NCI-H2107 treated with DMSO at 0.1 percent for 48 hours (cell line): ENCODE measurements around the gene AR.

Source experiments
- DNase-seq: peaks from one replicate; lab custom pipeline; 2025; ENCODE audit not compliant: unreplicated experiment; lab: John Stamatoyannopoulos, UW

The AR gene

DNA sequence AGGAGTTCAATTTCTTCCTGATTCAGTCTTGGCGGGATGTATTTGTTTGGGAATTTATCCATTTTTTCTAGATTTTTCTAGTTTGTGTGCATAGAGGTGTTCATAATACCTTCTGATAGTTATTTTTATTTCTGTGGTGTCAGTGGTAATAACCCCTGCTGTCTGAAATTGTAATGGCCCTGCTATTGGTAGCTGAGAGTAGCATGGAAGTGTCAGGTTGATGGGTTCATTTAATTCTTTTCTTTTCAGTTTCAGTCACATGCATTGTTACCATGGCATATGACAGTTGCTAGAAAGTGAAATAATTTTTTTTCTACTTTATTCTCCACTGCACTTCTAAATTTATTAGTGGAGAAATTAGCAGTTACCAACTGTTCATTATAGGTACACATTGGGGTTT lies 20.7 kb downstream of the AR start:
- DNase-seq = no peak

DNA sequence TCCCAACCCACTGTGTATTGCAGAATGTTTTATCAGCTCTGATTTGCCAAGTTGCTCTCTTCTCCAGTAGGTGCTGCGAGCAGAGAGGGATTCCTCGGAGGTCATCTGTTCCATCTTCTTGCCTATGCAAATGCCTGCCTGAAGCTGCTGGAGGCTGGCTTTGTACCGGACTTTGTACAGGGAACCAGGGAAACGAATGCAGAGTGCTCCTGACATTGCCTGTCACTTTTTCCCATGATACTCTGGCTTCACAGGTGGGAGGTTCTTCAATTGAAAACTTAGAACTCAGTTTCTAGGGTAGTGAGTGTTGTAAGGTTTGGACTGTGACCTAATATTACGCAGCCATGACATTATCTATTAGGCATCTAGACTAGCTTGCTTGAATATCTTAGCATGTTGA lies 24.9 kb downstream of the AR start:
- no peak for DNase-seq

DNA sequence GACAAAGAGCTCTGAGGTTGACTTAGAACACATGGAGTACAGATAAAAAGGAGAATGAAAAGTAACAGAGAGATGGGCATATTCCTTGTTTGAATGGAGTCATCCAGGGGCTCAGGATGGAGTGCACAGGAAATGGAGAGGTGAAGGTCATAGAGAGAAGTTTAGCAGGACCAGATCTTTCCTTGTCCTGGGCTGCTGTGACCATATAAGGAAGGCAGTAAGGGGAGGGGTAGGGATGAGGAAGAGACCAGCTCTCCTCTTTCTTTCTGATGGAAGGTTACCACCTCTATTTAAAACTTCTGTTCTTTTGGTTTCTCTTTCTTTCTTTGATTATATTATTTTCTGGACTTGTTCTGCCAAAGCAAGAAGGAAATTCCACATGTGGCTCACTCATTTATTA lies 27.0 kb downstream of the AR start:
- DNase-seq = no peak

DNA sequence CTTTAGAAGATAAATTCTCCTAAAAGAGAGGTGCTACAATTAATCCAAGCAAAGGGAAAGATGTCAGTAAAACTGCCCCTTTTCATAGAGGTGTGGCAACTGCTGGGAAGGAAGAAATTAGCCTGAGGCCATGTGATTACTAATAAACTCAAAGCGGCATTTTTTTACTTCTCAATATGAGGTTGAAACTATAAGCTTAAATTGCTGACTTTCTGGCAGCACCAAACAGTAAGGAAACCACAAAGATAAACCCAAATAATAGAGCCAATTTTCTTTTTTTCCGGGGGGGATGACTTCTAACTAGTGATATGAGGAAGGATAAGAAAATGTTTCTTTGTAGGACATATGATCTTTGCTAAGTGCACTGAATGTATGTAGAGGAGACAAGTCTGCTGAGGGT lies 30.9 kb downstream of the AR start:
- DNase-seq = no peak

DNA sequence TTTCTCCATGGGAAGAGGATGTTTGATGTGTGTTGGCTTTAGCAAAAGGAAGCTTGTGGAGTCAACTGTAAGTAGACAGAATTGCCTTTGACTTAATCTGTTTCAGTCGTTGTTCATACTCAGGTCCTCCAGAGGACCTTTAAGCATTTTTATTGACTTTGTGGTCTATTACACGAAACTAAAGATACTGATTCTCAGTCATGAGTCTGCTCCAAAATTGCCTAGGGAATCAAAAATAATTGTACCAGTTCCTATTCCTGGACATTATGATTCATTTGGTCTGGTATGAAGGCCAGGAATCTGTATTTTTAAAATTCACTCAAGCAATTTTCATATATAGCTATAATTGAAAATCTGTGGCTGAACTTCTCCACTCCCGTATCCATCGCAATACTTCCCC lies 38.6 kb downstream of the AR start:
- no peak for DNase-seq

DNA sequence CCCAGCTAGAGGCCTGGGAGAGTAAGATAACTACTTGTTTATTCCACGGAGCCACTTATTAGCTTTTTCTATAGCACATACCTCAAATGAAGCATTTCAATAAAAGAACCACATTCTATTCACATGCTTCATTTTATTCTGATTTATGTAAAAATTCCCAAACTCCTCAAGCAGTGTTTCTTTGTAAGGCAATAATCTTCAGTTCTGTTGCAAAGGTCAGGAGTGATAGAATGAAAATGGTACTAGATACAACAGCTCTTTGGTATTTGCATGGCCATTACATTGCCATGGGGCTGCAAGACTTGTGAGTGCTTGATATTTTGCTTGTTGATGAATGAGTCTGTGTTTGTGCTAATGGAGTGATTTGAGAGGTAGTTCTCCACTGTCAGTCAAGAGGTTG lies 39.4 kb downstream of the AR start:
- DNase-seq = no peak

DNA sequence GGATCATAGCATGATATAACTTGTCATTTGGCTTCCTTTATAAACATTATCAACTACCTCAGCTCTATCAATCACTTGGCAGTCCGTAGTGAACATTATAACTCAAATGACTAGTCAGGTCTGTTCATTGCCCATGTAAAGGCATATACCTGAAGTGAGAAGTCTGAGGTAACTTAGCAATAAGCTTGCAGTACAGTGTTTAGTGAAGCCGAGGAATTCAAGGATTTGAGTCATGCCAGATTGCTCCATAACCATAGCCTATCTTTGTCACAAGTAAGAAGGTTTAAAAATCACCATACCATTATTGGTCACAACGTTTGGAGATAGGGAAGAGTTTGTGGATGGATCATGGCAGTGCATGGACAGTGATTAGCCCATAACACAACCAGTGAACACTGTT lies 41.6 kb downstream of the AR start:
- no peak for DNase-seq

DNA sequence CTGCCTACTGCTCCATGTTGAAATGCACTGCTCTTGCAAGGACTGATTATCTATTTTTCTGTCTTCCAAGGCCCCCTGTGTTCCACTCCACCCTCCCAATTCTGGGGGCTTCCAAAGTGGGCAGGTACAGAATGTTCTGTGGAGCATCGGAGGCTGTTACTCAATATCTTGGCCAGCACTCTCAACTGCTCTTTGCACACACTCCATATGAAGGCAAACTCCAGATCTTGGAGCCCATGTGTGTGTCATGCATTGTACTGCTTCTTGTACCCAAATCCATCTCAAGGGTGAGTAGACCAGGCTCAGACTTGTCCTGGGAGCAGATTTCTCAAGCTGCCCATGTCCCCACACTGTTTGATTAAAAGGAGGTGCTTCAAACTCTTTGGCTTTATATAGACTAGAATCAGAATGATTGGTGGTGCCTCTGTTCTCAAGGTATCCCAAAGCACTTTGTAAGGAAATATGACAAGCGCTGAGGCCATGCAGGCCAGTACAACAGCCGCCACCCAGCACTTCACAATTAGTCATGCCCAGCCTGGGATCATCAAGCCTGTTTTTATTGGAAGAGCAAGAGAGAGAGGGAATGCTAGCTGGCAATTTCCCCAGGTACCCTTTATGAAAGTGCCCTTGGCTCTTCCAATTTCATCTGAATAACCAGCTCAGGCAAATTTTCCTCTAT lies 44.3 kb downstream of the AR start:
- no peak for DNase-seq

DNA sequence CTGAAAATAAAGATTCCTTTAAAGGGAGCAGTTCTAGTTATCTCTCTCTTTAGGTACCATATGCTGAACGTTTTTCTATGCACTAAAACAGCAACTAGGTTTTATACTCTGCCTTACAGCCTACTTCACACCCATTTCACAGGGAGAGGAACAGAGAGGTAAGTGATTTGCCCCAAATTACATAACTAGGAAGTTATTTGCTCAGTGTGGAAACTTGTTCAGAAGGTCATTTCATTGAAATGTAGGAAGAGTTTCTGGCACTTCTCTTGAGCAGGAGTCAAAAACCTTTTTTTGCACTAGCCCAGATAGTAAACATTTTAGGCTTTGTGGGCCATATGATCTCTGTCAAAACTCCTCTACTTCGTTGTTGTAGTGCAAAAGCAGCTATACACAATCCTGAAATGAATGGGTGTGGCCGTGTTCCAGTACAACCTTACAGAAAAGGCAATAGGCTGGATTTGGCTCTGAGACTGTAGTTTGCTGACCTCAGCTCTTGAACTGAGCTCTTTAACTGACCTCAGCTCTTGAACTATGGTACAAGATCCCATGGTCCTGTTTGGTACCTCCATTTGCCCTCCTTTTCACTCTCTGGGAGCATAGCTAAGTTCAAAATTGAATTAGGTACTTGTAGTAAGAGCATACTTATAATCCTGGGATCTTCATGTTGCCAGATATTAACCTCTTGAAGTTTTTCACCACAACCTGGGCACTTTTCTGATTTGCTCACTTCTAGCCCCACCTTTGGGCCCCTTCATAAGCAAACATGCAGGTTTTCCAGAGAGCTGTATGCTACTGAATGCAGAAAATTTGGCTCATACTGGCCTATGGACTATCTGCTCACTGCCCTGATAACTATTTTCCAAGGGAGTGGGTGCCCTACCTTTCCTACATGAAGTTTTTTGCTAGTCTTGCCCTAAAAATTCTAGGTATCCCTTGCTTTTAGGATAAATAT lies 53.3 kb downstream of the AR start:
- no peak for DNase-seq

DNA sequence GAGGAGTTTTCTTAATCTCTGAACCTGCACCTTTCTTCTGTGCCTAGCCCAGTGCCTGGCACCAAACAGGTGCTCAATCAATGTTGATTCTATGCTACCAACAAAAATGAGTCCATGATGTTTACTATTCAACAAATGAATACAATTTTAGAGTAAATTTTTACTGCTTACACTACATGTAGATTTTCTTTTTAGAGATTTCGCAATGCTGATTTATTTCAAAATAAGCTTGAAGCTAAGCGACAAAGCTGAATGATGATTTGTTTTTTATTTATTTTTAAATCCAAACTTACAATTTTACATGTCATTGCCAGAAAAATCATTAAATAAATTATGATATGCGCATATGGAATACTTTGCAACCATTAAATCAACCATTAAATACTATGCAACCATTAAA lies 55.7 kb downstream of the AR start:
- DNase-seq = no peak

DNA sequence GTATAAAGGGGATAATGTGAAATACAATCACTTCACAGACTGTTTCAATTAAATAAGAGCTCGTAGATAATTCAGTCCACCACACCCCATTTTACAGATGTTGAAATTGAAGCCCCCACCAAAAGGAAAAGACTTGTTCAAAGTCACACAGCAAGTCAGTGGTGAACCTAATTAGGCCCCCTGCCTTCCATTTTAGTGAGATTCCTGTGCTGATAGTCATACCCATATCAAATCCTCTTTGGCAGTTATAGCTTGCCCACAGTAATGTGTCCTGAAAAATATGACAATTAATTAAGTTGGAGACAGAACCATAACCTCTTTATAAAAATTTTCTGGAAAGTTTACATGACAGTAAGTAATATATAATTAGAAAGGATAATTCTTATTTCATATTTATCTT lies 58.0 kb downstream of the AR start:
- no peak for DNase-seq

DNA sequence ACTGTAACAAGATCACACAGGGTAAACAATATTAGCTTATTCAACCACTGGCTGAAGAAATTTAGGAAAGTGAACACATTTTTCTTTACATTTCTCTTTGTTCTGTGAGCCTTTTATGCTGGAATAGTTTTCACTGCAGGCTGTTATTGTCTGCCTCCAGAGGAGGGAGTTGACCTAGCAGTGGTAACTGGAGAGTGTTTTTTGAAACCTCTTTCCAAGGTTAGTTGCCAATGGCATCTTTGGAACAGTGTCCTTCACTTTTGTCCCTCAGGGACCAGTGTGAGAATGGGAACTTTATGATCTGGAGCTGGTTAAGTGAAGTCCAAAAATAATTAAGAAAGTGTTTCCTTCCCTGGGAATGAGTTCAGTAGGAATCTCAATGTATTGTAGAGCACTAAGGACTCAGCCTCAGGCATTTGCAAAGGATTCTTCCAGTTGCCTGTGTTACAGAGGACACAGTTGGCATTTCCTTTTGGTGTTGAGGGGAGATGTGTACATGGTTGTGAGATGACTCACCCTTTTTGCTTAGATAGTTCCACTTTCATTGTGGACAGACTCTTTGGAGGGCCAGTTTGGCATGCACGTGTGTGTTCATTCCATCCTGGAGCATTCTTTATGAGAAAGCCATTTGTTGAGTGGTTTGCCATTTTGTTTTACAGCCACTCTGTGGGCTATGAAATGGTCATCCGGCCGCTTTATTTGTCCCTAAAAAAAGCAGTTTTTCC lies 61.3 kb downstream of the AR start:
- DNase-seq = no peak

DNA sequence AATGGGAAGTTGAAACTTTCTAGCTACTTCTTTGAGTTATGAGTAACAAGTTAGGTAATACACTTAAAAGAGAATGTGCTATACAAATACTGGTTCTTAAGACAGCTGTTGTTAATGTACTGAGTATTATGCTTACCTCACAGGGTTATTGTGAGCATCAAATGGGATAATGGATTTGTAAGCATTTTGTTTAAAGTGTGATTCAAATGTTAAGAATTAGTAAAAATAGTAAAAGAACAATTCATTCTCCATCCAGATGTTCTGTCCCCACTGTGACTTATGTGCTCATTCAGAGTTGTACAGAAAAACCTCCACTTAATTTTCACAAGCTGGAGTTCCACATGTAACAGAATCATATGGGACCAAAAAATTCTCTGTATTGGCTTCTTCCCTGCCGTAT lies 63.6 kb downstream of the AR start:
- DNase-seq = no peak

DNA sequence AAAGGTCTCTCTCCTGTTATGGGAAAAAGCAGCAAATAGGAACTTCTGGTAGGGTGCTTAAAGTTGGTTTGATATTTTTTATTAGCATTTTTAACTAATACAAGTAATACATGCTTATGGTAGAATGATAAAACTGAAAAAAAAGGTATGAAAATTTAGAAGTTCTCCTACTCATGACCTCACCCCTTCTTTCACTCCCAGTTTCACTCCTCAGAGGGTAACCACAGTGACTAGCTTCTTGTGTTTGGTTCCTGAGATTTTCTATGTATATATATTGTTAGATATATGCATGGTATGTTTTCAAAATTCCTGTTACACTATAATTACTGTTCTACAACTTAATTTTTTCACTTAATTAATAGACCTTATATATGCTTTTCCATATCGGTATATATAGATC lies 66.5 kb downstream of the AR start:
- no peak for DNase-seq

DNA sequence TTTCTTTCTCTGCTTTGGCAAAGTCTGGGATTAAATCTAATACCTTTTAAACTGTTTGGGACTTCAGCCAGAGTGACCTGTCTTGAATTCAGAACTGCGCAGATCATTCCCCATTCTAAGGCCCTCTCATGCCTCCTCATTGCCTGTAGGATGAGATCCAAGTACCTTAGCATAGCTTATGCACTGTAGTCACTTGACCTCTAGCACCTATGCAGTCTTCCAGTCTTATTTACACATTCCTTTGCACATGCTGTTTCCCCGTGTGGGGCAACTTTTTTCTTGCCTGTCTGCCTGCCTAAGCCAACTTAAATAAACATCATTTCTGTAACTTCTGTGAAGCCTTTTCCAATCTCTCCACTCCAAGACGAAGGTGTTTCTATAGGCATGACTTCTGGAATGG lies 68.4 kb downstream of the AR start:
- DNase-seq = no peak

DNA sequence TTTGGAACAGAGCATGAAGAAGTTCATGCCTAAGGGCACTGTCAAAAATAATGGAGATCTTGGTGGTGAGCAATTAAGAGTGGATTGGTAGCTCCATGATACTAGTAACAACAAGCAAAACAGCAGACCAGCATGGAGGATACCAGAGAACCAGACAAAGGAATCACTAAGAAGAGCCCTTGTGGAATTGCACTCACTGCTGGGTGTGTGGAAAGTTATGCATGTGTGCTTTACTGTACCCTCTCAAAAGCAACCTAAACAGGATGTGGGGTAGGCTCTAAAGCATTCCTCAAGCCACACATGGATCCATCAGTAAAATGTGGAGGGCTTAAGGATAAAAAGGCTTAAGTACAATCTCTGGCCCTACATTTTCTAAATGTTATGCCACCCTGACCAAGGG lies 69.5 kb downstream of the AR start:
- DNase-seq = no peak

DNA sequence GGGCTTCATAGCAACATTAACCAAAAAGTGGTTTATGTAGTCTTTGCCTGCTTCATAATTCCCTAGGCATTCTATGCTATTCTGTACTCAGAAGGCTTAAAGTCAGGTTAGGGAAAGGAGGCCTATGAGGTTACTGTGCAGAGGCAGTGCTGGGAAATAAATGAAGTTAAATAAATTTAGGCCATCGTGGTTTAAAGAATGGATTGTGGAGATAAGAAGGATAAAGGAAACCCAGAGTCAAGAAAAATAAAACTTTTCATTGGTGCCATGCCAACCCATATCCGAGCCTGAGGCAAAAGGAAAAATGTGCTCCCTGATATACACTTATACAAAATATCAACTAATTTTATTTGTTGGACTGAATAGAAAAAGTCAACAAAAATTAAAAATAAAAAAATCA lies 70.2 kb downstream of the AR start:
- no peak for DNase-seq

DNA sequence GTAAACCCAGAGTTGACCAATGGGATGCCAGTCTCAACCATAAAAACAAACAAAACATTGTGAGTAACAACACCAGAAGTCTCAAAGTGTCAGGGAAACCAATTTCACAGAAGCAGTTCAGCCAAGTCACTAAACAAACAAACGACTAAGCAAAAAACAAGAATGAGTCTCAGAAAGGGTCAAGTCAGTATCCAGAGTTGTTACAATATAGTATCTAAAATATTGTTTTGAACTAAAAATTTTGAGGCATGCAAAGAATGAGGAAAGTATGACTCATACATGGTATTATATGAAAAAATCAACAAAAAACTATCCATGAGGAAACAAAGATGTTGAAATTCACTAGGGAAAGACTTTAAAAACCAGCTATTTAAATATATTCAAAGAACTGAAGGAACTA lies 70.6 kb downstream of the AR start:
- DNase-seq = no peak

DNA sequence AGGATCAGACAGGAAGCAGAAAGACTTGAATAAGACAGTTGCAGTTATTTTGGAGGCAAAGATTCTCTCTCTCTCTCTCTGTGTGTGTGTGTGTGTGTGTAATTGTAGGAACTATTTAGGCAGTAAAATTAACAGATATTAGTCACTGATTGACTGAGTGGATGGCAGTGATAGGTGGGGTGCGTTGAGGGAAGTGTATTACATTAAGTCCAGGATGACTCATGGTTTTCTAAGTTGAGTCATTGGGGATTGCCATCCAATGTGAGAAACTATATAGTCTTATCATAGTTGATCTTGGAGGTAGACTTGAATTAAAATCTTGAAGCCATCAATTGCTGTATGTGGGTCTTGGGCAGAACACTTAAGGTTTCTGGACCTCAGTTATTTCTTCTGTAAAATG lies 75.4 kb downstream of the AR start:
- no peak for DNase-seq

DNA sequence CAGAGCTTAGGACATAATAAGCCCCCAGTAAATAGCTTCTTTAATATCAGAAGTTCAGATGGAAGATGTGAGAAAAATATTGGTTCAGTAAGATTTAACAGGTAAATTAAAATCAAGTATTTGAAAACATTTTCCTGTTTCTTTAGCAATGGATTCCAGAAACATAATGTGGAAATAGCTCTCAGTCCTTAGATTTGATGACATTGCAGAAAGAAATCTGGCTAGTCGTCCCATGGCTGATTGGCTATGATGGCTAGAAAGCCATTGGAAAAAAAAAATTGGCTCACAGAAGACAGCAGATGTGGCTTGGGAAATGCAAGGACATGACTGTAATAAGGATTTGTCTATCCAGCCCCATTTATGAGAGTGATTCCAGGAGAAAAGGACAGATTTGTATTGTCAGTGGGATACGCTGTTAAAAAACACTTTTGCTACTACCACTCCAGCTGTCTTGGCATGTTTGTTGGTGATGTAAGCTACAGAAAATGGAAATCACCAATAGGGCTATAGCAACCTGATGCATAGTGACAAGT lies 78.3 kb downstream of the AR start:
- DNase-seq = no peak

DNA sequence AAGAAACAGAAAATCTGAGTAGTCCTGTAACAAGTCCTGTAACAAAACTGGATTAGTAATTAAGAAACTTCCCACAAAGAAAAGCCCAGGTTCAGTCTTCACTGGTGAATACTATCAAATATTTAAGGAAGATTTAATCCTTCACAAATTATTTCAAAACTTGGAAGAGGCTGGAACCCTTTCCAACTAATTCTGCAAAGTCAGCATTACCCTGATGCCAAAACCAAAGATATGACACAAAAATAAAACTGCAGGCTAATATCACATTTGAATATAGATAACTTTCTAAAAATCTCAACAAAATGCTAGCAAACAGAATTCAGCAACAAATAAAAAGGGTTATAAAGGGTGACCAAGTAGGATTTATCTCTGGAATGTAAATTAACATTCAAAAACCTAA lies 80.5 kb downstream of the AR start:
- DNase-seq = no peak

DNA sequence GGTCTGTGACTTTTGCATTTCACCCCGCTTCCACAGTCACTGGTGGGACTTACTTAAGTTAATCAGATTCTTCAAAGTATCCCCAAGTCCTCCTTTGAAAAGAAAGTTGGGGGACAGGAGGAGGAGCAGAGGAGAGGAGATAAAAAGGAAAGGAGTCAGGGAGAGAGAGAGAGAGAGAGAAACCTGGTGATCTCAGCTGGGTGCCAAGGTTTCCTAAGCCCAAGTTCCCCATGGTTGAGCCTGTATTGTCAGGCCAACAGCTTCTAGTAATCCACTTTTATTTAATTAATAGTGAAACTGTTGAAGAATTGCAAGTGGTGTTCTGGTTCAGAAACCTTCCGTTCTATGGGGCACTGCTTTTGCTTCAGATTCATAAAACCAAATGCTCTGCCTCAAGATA lies 91.6 kb downstream of the AR start:
- DNase-seq = no peak
